ENCODE data around the gene FAM174C.

- TF ChIP-seq CTCF (IDR thresholded peaks at IDR 0.05; ENCODE audit: low read depth, low read length, missing input control) (no peak), ATF3 (IDR thresholded peaks at IDR 0.05) (no peak), EGR1 (IDR thresholded peaks at IDR 0.05; ENCODE audit: low read depth in 2 of 2) (no peak), REST (IDR thresholded peaks at IDR 0.05) (no peak), MAX (IDR thresholded peaks at IDR 0.05) (no peak), RAD21 (IDR thresholded peaks at IDR 0.05) (no peak), GABPA (IDR thresholded peaks at IDR 0.05 in 1 of 2, conservative IDR thresholded peaks at IDR 0.05 in 1 of 2) (no peak), TAF1 (conservative IDR thresholded peaks at IDR 0.05) (no peak), ZBTB33 (IDR thresholded peaks at IDR 0.05) (no peak), YY1 (IDR thresholded peaks at IDR 0.05) (no peak), SP1 (IDR thresholded peaks at IDR 0.05) (no peak), FOXA2 (IDR thresholded peaks at IDR 0.05) (no peak), FOXA1 (IDR thresholded peaks at IDR 0.05) (no peak), RXRA (IDR thresholded peaks at IDR 0.05) (peak; percentile 42 to 53)
Measured at GRCh38 chr19:1247748-1248138, 27.6 kb upstream of the FAM174C start.

All from liver (tissue), 3 donors.